Body of pancreas (tissue), 4 donors: ENCODE data around the gene ST3GAL6.

Experiments used
- CTCF ChIP-seq, 7 experiments: fragments of 450-650 bp in 4 of 7; fragments of 200-600 bp in 3 of 7; sonication (generic) in 3 of 7; IDR thresholded peaks; one replicate each; pipeline ENCODE4 v1.5.1; 2016 to 2019; ENCODE audit warnings: antibody characterized with exemption in 7 of 7
- POLR2A ChIP-seq, 3 donors: fragments of 450-650 bp; IDR thresholded peaks; one replicate each; pipeline ENCODE4 v1.6.1; 2016; ENCODE audit warnings: antibody characterized with exemption in 3 of 3, mild to moderate bottlenecking in 2 of 3

- TF ChIP-seq POLR2A (IDR thresholded peaks at IDR 0.05) (no peak), CTCF (IDR thresholded peaks at IDR 0.05) (no peak)
Observed at GRCh38 chr3:98775459-98776139, 12.5 kb downstream of the ST3GAL6 start.
